ENCODE data around the gene SERPINA10. TPM values are rescaled to one million over a fixed set of nuclear protein-coding genes. Genes with fewer than 3 reads are reported as not detected.

Gene SERPINA10
- total and polyA plus RNA-seq, 2 experiments from 2014 or later: 0.11 TPM; not detected in 1

Other genes starting within 250 kb of the SERPINA10 start
- gene DDX24, start 212.1 kb downstream of the SERPINA10 start, total RNA-seq (2014; rRNA removed; shearing (Covaris generic)): 137 and 150 TPM in 2 replicates
- gene DDX24, start 212.1 kb downstream of the SERPINA10 start, polyA plus RNA-seq (2016; fragmentation: Nextera tagmentation; extraction: Ambion mirVana): 263 and 265 TPM in 2 replicates
- 3.9 and 9.7 TPM in 2 replicates for gene IFI27L1, start 212.0 kb downstream of the SERPINA10 start, total RNA-seq (2014; rRNA removed; shearing (Covaris generic))
- gene IFI27L1, start 212.0 kb downstream of the SERPINA10 start, polyA plus RNA-seq (2016; fragmentation: Nextera tagmentation; extraction: Ambion mirVana): 28.6 and 30.8 TPM in 2 replicates
- gene IFI27, start 182.5 kb downstream of the SERPINA10 start, total RNA-seq (2014; rRNA removed; shearing (Covaris generic)): 0.23 and 0.49 TPM in 2 replicates
- 1.2 and 1.6 TPM in 2 replicates for gene IFI27, start 182.5 kb downstream of the SERPINA10 start, polyA plus RNA-seq (2016; fragmentation: Nextera tagmentation; extraction: Ambion mirVana)
- gene IFI27L2, start 163.7 kb downstream of the SERPINA10 start, total RNA-seq (2014; rRNA removed; shearing (Covaris generic)): 16.8 and 23.4 TPM in 2 replicates
- gene IFI27L2, start 163.7 kb downstream of the SERPINA10 start, polyA plus RNA-seq (2016; fragmentation: Nextera tagmentation; extraction: Ambion mirVana): 38.5 and 49.9 TPM in 2 replicates
- 11.1 and 20.9 TPM in 2 replicates for gene PPP4R4, start 118.9 kb downstream of the SERPINA10 start, total RNA-seq (2014; rRNA removed; shearing (Covaris generic))
- gene PPP4R4, start 118.9 kb downstream of the SERPINA10 start, polyA plus RNA-seq (2016; fragmentation: Nextera tagmentation; extraction: Ambion mirVana): 2.5 and 3.0 TPM in 2 replicates
- gene SERPINA6, start 30.1 kb upstream of the SERPINA10 start, total RNA-seq (2014; rRNA removed; shearing (Covaris generic)): not detected in 2 replicates
- not detected in 2 replicates for gene SERPINA6, start 30.1 kb upstream of the SERPINA10 start, polyA plus RNA-seq (2016; fragmentation: Nextera tagmentation; extraction: Ambion mirVana)
- not detected in 2 replicates for gene SERPINA2, start 73.4 kb upstream of the SERPINA10 start, total RNA-seq (2014; rRNA removed; shearing (Covaris generic))
- gene SERPINA2, start 73.4 kb upstream of the SERPINA10 start, polyA plus RNA-seq (2016; fragmentation: Nextera tagmentation; extraction: Ambion mirVana): not detected in 2 replicates
- gene SERPINA1, start 95.3 kb upstream of the SERPINA10 start, total RNA-seq (2014; rRNA removed; shearing (Covaris generic)): not detected in 2 replicates
- not detected in 2 replicates for gene SERPINA1, start 95.3 kb upstream of the SERPINA10 start, polyA plus RNA-seq (2016; fragmentation: Nextera tagmentation; extraction: Ambion mirVana)
- 0.14 TPM in 1 of 2 replicates, not detected in the other for gene SERPINA11, start 159.5 kb upstream of the SERPINA10 start, total RNA-seq (2014; rRNA removed; shearing (Covaris generic))
- 0.13 TPM in 1 of 2 replicates, not detected in the other for gene SERPINA11, start 159.5 kb upstream of the SERPINA10 start, polyA plus RNA-seq (2016; fragmentation: Nextera tagmentation; extraction: Ambion mirVana)
- not detected in 2 replicates for gene SERPINA9, start 182.9 kb upstream of the SERPINA10 start, total RNA-seq (2014; rRNA removed; shearing (Covaris generic))
- gene SERPINA9, start 182.9 kb upstream of the SERPINA10 start, polyA plus RNA-seq (2016; fragmentation: Nextera tagmentation; extraction: Ambion mirVana): not detected in 2 replicates
- gene SERPINA12, start 216.2 kb upstream of the SERPINA10 start, total RNA-seq (2014; rRNA removed; shearing (Covaris generic)): not detected in 2 replicates
- gene SERPINA12, start 216.2 kb upstream of the SERPINA10 start, polyA plus RNA-seq (2016; fragmentation: Nextera tagmentation; extraction: Ambion mirVana): not detected in 2 replicates

Measured in GM23338 (cell line).